H1 (cell line): ENCODE results near the gene CYB5R3. TPM values are rescaled to one million over a fixed set of nuclear protein-coding genes. Genes with fewer than 3 reads are reported as not detected.

Source experiments
- CTCF ChIA-PET: fragments of 300-600 bp; sonication (Branson Sonifier 250); formaldehyde crosslinking; loops from one replicate; lab custom pipeline; 2021; ENCODE audit not compliant: partially characterized antibody; lab: Charles Lee
- POLR2A ChIA-PET: fragments of 300-600 bp; sonication (Branson Sonifier 250); formaldehyde crosslinking; loops from one replicate; lab custom pipeline; 2021; ENCODE audit warnings: inconsistent platforms; ENCODE audit not compliant: partially characterized antibody; lab: Charles Lee
- DNase-seq, 2 experiments: peaks; one replicate each; pipeline versions ENCODE4 v3.0.0 to v3.0.0-alpha.2; 2010 to 2022; ENCODE audit warnings: low spot score in 2 of 2, low read depth in 1 of 2, mixed read lengths in 1 of 2
- FAIRE-seq: peaks from 2 replicates; lab custom pipeline; 2011; peaks lifted over from hg19 to GRCh38; lab: Jason Lieb, UNC
- H2AFZ ChIP-seq: 2 replicates; pipeline ENCODE4 v1.8.1; 2012; ENCODE audit warnings: low read length, inconsistent platforms
- H2AK5ac ChIP-seq: 2 replicates; pipeline ENCODE4 v1.6.1; 2013; ENCODE audit warnings: low read depth, low read length
- H2BK120ac ChIP-seq: replicated peaks from 2 replicates; pipeline ENCODE3; 2013; ENCODE audit warnings: low read depth, low read length, inconsistent platforms
- H2BK12ac ChIP-seq: 2 replicates; pipeline ENCODE4 v1.6.1; 2013; ENCODE audit warnings: low read depth, low read length
- H2BK15ac ChIP-seq: 2 replicates; pipeline ENCODE4 v1.6.1; 2013; ENCODE audit warnings: low read length
- H2BK20ac ChIP-seq: 2 replicates; pipeline ENCODE4 v1.6.1; 2013; ENCODE audit warnings: low read length
- H2BK5ac ChIP-seq: 2 replicates; pipeline ENCODE4 v1.6.1; 2013; ENCODE audit warnings: low read depth, low read length
- H3K14ac ChIP-seq: 2 replicates; pipeline ENCODE4 v1.6.1; 2013; ENCODE audit warnings: inconsistent platforms; ENCODE audit not compliant: insufficient read length
- H3K18ac ChIP-seq: 2 replicates; pipeline ENCODE4 v1.6.1; 2013; ENCODE audit warnings: low read length; ENCODE audit errors: extremely low read depth
- H3K23ac ChIP-seq: 2 replicates; pipeline ENCODE4 v1.6.1; 2013; ENCODE audit warnings: inconsistent platforms; ENCODE audit not compliant: insufficient read length
- H3K23me2 ChIP-seq: 2 replicates; pipeline ENCODE4 v1.6.1; 2013; ENCODE audit warnings: low read depth, low read length
- H3K27ac ChIP-seq: 2 replicates; pipeline ENCODE4 v1.6.1; 2011; ENCODE audit warnings: low read depth, low read length, inconsistent platforms
- H3K27me3 ChIP-seq, 4 experiments: replicated peaks in 1 of 4; 1 replicate in 1 of 4; 2 replicates in 3 of 4; pipeline versions ENCODE4 v1.6.1 to v1.8.1; 2011 to 2013; ENCODE audit warnings: low read length in 3 of 4, mild to moderate bottlenecking in 3 of 4, inconsistent platforms in 2 of 4, mixed read lengths in 2 of 4, moderate library complexity in 1 of 4; ENCODE audit not compliant: control insufficient read depth in 3 of 4, insufficient read depth in 3 of 4; ENCODE audit errors: extremely low read depth in 1 of 4
- H3K36me3 ChIP-seq, 4 experiments: 2 replicates each; pipeline versions ENCODE4 v1.6.1 to v1.8.1; 2011 to 2013; ENCODE audit warnings: mild to moderate bottlenecking in 4 of 4, low read length in 3 of 4, moderate library complexity in 2 of 4, control low read depth in 1 of 4, inconsistent platforms in 1 of 4; ENCODE audit not compliant: insufficient read depth in 4 of 4, control insufficient read depth in 2 of 4
- H3K4ac ChIP-seq: replicated peaks from 2 replicates; pipeline ENCODE3; 2013; ENCODE audit warnings: low read length, low read depth, mixed read lengths, inconsistent platforms; ENCODE audit not compliant: insufficient read length
- H3K4me1 ChIP-seq, 4 experiments: replicated peaks in 1 of 4; 1 replicate in 1 of 4; 2 replicates in 3 of 4; pipeline versions ENCODE4 v1.6.1 to v1.8.1; 2011 to 2013; ENCODE audit warnings: low read length in 3 of 4, inconsistent platforms in 2 of 4, mixed read lengths in 1 of 4; ENCODE audit not compliant: insufficient read depth in 4 of 4, control insufficient read depth in 3 of 4
- H3K4me2 ChIP-seq, 2 experiments: 2 replicates each; pipeline versions ENCODE4 v1.6.1 to v1.8.1; 2011 to 2013; ENCODE audit warnings: low read depth in 2 of 2, low read length in 2 of 2, control low read depth in 1 of 2, inconsistent platforms in 1 of 2, mild to moderate bottlenecking in 1 of 2; ENCODE audit not compliant: insufficient read depth in 1 of 2
- H3K4me3 ChIP-seq, 4 experiments: fragments of 200-600, 300-600 bp in 1 of 4; sonication (generic), shearing (Covaris generic), sonication (Bioruptor Twin) in 1 of 4; 2 replicates each; pipeline versions ENCODE4 v1.5.1 to v1.8.1; 2011 to 2016; ENCODE audit warnings: low read length in 4 of 4, low read depth in 3 of 4, control low read depth in 2 of 4, inconsistent platforms in 2 of 4, mild to moderate bottlenecking in 2 of 4, mixed read lengths in 1 of 4, moderate library complexity in 1 of 4; ENCODE audit not compliant: insufficient read depth in 2 of 4; ENCODE audit errors: extremely low read depth in 1 of 4
- H3K56ac ChIP-seq: replicated peaks from 2 replicates; pipeline ENCODE3; 2013; ENCODE audit warnings: low read depth, mild to moderate bottlenecking, mixed read lengths, low read length, inconsistent platforms; ENCODE audit not compliant: insufficient read length
- H3K79me1 ChIP-seq: 2 replicates; pipeline ENCODE4 v1.6.1; 2013; ENCODE audit warnings: low read depth, low read length, control low read depth
- H3K79me2 ChIP-seq, 2 experiments: 2 replicates each; pipeline versions ENCODE4 v1.6.1 to v1.8.1; 2012 to 2013; ENCODE audit warnings: low read length in 2 of 2, mild to moderate bottlenecking in 2 of 2, inconsistent platforms in 1 of 2; ENCODE audit not compliant: insufficient read depth in 2 of 2, control insufficient read depth in 1 of 2
- H3K9ac ChIP-seq, 4 experiments: replicated peaks in 1 of 4; 1 replicate in 1 of 4; 2 replicates in 3 of 4; pipeline versions ENCODE4 v1.6.1 to v1.8.1; 2011 to 2013; ENCODE audit warnings: low read depth in 3 of 4, low read length in 3 of 4, control low read depth in 2 of 4, mild to moderate bottlenecking in 2 of 4, moderate library complexity in 2 of 4, inconsistent platforms in 1 of 4; ENCODE audit errors: extremely low read depth in 1 of 4
- H3K9me3 ChIP-seq, 2 experiments: 2 replicates each; pipeline versions ENCODE4 v1.6.1 to v1.8.1; 2012 to 2013; ENCODE audit warnings: mild to moderate bottlenecking in 2 of 2, moderate library complexity in 2 of 2, control low read depth in 1 of 2, inconsistent platforms in 1 of 2, low read depth in 1 of 2, low read length in 1 of 2, mixed read lengths in 1 of 2; ENCODE audit not compliant: insufficient read depth in 2 of 2
- H4K20me1 ChIP-seq, 2 experiments: replicated peaks in 1 of 2; 2 replicates each; pipeline versions ENCODE3 to v1.8.1; 2011 to 2013; ENCODE audit warnings: inconsistent platforms in 2 of 2, low read length in 2 of 2, mild to moderate bottlenecking in 1 of 2; ENCODE audit not compliant: insufficient read depth in 2 of 2, control insufficient read depth in 1 of 2
- H4K5ac ChIP-seq: 2 replicates; pipeline ENCODE4 v1.6.1; 2013; ENCODE audit warnings: low read length, low read depth, mixed read lengths, inconsistent platforms; ENCODE audit not compliant: insufficient read length
- H4K8ac ChIP-seq: 2 replicates; pipeline ENCODE4 v1.8.0; 2013; ENCODE audit warnings: mild to moderate bottlenecking, moderate library complexity, low read length, inconsistent platforms; ENCODE audit not compliant: insufficient read depth; ENCODE audit errors: extremely low read depth
- H4K91ac ChIP-seq: replicated peaks from 2 replicates; pipeline ENCODE3; 2013; ENCODE audit warnings: low read length, mixed read lengths, inconsistent platforms; ENCODE audit not compliant: insufficient read length
- KDM5A ChIP-seq: fragments of 200-600 bp; IDR thresholded peaks from 2 replicates; pipeline ENCODE4 v1.7.1; 2012; ENCODE audit warnings: mild to moderate bottlenecking, low read length, inconsistent platforms, mixed read lengths
- POLR2AphosphoS5 ChIP-seq: IDR thresholded peaks from 2 replicates; pipeline ENCODE4 v1.6.1; 2011; ENCODE audit warnings: low read depth, low read length
- WGBS, 2 experiments: shearing (Covaris generic) in 1 of 2; methylation state at CpG; one replicate each; pipeline versions ENCODE4 v1.1.6 to v1.1.7; 2013 to 2015; ENCODE audit warnings: low lambda C conversion rate in 2 of 2, mixed read lengths in 2 of 2, inconsistent platforms in 1 of 2, low coverage in 1 of 2, missing lambda C conversion rate in 1 of 2; ENCODE audit not compliant: insufficient replicate concordance in 2 of 2, insufficient coverage in 1 of 2, insufficient read length in 1 of 2; ENCODE audit errors: extremely low coverage in 1 of 2, missing lambda C conversion rate in 1 of 2; 5-methylcytosine and 5-hydroxymethylcytosine counted together
- polyA plus RNA-seq, 7 experiments: library from polyadenylated mRNA; depleted of rRNA in 3 of 7; stranded (reverse) in 5 of 7; unstranded in 2 of 7; fragments of >200 nt in 5 of 7; fragments of 200-250 nt in 2 of 7; gene quantifications; 1 replicate in 5 of 7; 2 replicates in 1 of 7; 4 replicates in 1 of 7; pipeline versions ENCODE4 v1.2.1 to v1.2.3, GENCODE V29; 2011 to 2013; ENCODE audit warnings: missing spikeins in 2 of 7, mixed read lengths in 2 of 7
- total RNA-seq: library from RNA; stranded (reverse); fragmentation: NEBNext Ultra II Directional; extraction: Animal tissue kit (Norgen Biotek cat#: 25700); gene quantifications from 2 replicates; pipeline ENCODE4 v1.2.1, GENCODE V29; 2021

Gene CYB5R3
- total and polyA plus RNA-seq, 2 of the 8 experiments (the other 6 are each of a cell fraction or from before 2014, with no cell fraction given) = 75.3 to 113 TPM

GRCh38 chr22:42584364-42584940 lies 64.7 kb downstream of the CYB5R3 start:
- H3K23me2 ChIP-seq = no peaks in the 10 kb centered on the region; the same call in 1 of the 2 replicates
- no peak for DNase-seq
- ChIA-PET POLR2A (interaction anchor here (1.1 to 28.3 kb wide), 5 partner anchors 12 to 26 kb away, joined by 3 to 399 read pairs (median 9); partner anchors contain the start of gene POLDIP3), CTCF (interaction anchor here (0.8 to 2.3 kb wide), 4 partner anchors 9 to 26 kb away, joined by 3 to 11 read pairs (median 4); no protein-coding TSS in a partner anchor)
- no peak overlapping the region for H4K8ac ChIP-seq
- no peaks in the 10 kb centered on the region for H3K27me3 ChIP-seq
- H2BK5ac ChIP-seq = no peak overlapping the region
- H3K23ac ChIP-seq = no peak overlapping the region
- H3K9me3 ChIP-seq = no peaks in the 10 kb centered on the region
- no peak overlapping the region for H2BK15ac ChIP-seq
- peaks cover 0 to 10% of the 10 kb centered on the region in 2 experiments; a peak in 2 of 4 replicates for H3K79me2 ChIP-seq
- peaks cover 27 to 49% (median 42%) of the 10 kb centered on the region in 4 experiments for H3K36me3 ChIP-seq
- H3K4me1 ChIP-seq = no peaks in the 10 kb centered on the region
- H3K27ac ChIP-seq = no peak overlapping the region
- no peaks in the 10 kb centered on the region for H3K79me1 ChIP-seq
- WGBS, 2 experiments = 94% methylated on average over 4 of the region's 4 CpGs; no CpG with 5 or more reads in 1 of the 2 experiments
- no peak overlapping the region for H2BK20ac ChIP-seq
- no peak overlapping the region for H2BK120ac ChIP-seq
- H3K56ac ChIP-seq = no peak overlapping the region
- H3K14ac ChIP-seq = no peak overlapping the region
- H3K18ac ChIP-seq = no peak overlapping the region
- H4K5ac ChIP-seq = no peak overlapping the region
- no peak overlapping the region for H2AK5ac ChIP-seq
- H3K4ac ChIP-seq = no peak overlapping the region
- FAIRE-seq = no peak
- H3K4me2 ChIP-seq = no peak overlapping the region
- no peak overlapping the region for H2BK12ac ChIP-seq
- peak; percentile 25; the same call in 1 of the 2 replicates for TF ChIP-seq POLR2AphosphoS5
- TF ChIP-seq KDM5A = no peak
- peaks cover 0 to 4% of the 10 kb centered on the region in 2 experiments for H4K20me1 ChIP-seq
- no peak overlapping the region for H3K4me3 ChIP-seq
- H3K9ac ChIP-seq = no peak overlapping the region
- H2AFZ ChIP-seq = no peak overlapping the region
- no peak overlapping the region for H4K91ac ChIP-seq
